Measurements from ENCODE around the gene ABHD16A. TPM values are rescaled to one million over a fixed set of nuclear protein-coding genes. Genes with fewer than 3 reads are reported as not detected.
A peak's percentile ranks its signal among the peaks of the same experiment; 100 is the strongest.

The ABHD16A gene
- total RNA-seq, 2 donors from 2014 or later: 56.8 to 65.2 TPM

GRCh38 chr6:31690231-31691077 lies 12.7 kb downstream of the ABHD16A start:
- peak overlapping the region; percentile 36 for H3K27ac ChIP-seq

GRCh38 chr6:31689249-31690110 lies 13.6 kb downstream of the ABHD16A start:
- H3K27ac ChIP-seq: peak overlapping the region; percentile 36
- intact Hi-C loops (cut with DNase I): no loop called here
- TF ChIP-seq CTCF (IDR thresholded peaks at IDR 0.05): peak; percentile 25

More at GRCh38 chr6:31690231-31691077, 12.7 kb downstream of the ABHD16A start:
- H3K4me1 ChIP-seq: no peaks in the 10 kb centered on the region
- TF ChIP-seq CTCF (IDR thresholded peaks at IDR 0.05): no peak
- no peak overlapping the region for H3K4me3 ChIP-seq
- no peak overlapping the region for H3K9ac ChIP-seq (ENCODE audit: low read depth in 2 of 2, low read length in 2 of 2)
- peaks cover 10% of the 10 kb centered on the region for H3K36me3 ChIP-seq
- DNase-seq: peak; percentile 55
- H3K9me3 ChIP-seq: no peaks in the 10 kb centered on the region
- intact Hi-C loops (cut with DNase I): no loop called here
- H3K27me3 ChIP-seq: no peaks in the 10 kb centered on the region

GRCh38 chr6:31687860-31688693 lies 15.0 kb downstream of the ABHD16A start:
- TF ChIP-seq CTCF (IDR thresholded peaks at IDR 0.05): no peak
- H3K9ac ChIP-seq (ENCODE audit: low read depth in 2 of 2, low read length in 2 of 2): no peak overlapping the region
- H3K36me3 ChIP-seq: peaks cover 10% of the 10 kb centered on the region
- no peaks in the 10 kb centered on the region for H3K27me3 ChIP-seq
- DNase-seq: no peak
- no peaks in the 10 kb centered on the region for H3K4me1 ChIP-seq
- no peak overlapping the region for H3K27ac ChIP-seq
- intact Hi-C loops (cut with DNase I): no loop called here
- no peak overlapping the region for H3K4me3 ChIP-seq
- no peaks in the 10 kb centered on the region for H3K9me3 ChIP-seq

More at GRCh38 chr6:31689249-31690110, 13.6 kb downstream of the ABHD16A start:
- Histone ChIP-seq H3K4me3 (no peak overlapping the region), H3K27me3 (no peaks in the 10 kb centered on the region), H3K9ac (ENCODE audit: low read depth in 2 of 2, low read length in 2 of 2) (no peak overlapping the region), H3K36me3 (peaks cover 10% of the 10 kb centered on the region), H3K4me1 (no peaks in the 10 kb centered on the region), H3K9me3 (no peaks in the 10 kb centered on the region)
- DNase-seq: no peak

GRCh38 chr6:31687321-31687720 lies 15.8 kb downstream of the ABHD16A start:
- no peaks in the 10 kb centered on the region for H3K9me3 ChIP-seq
- no peaks in the 10 kb centered on the region for H3K4me1 ChIP-seq
- peaks cover 10% of the 10 kb centered on the region for H3K36me3 ChIP-seq
- no peak overlapping the region for H3K9ac ChIP-seq (ENCODE audit: low read depth in 2 of 2, low read length in 2 of 2)
- no peak for TF ChIP-seq CTCF (IDR thresholded peaks at IDR 0.05)
- no peak for DNase-seq
- no peak overlapping the region for H3K4me3 ChIP-seq
- H3K27me3 ChIP-seq: no peaks in the 10 kb centered on the region
- H3K27ac ChIP-seq: no peak overlapping the region
- intact Hi-C loops (cut with DNase I): no loop called here

- Histone ChIP-seq H3K36me3 (peaks cover 10% of the 10 kb centered on the region), H3K4me1 (no peaks in the 10 kb centered on the region), H3K4me3 (no peak overlapping the region), H3K9ac (ENCODE audit: low read depth in 2 of 2, low read length in 2 of 2) (no peak overlapping the region), H3K27ac (no peak overlapping the region), H3K9me3 (no peaks in the 10 kb centered on the region), H3K27me3 (no peaks in the 10 kb centered on the region)
- no peak for DNase-seq
- TF ChIP-seq CTCF (IDR thresholded peaks at IDR 0.05): no peak
- intact Hi-C loops (cut with DNase I): no loop called here
These were observed 16.6 kb downstream of the ABHD16A start for GRCh38 chr6:31686483-31686882.
